ENCODE data around the gene TCP11. TPM values are rescaled to one million over a fixed set of nuclear protein-coding genes. Genes with fewer than 3 reads are reported as not detected.

Gene TCP11
- total and polyA plus RNA-seq, 4 donors: 0.05 to 0.19 TPM; not detected in 2

- no peaks in the 10 kb centered on the region for H3K27me3 ChIP-seq (ENCODE audit: control insufficient read depth in 4 of 4, insufficient read depth in 4 of 4, low read length in 3 of 4)
- H3K27ac ChIP-seq (ENCODE audit: low read depth in 1 of 2, low read length in 2 of 2): no peak overlapping the region
- H3K9ac ChIP-seq (ENCODE audit: low read depth in 1 of 2, low read length in 2 of 2): no peak overlapping the region
- H3K9me3 ChIP-seq (ENCODE audit: control insufficient read depth in 4 of 4, low read length in 3 of 4): no peaks in the 10 kb centered on the region
- no peak for DNase-seq (ENCODE audit: low spot score)
- 94% methylated on average over 10 of the region's 10 CpGs for WGBS
- no peak for TF ChIP-seq GABPA (IDR thresholded peaks at IDR 0.05 in 1 of 2, conservative IDR thresholded peaks at IDR 0.05 in 1 of 2)
- no peak for TF ChIP-seq ZBTB33 (IDR thresholded peaks at IDR 0.05)
- TF ChIP-seq HNF4A (conservative IDR thresholded peaks at IDR 0.05): no peak
- TF ChIP-seq HNF4G (IDR thresholded peaks at IDR 0.05): no peak
- TF ChIP-seq, protein P1, sequence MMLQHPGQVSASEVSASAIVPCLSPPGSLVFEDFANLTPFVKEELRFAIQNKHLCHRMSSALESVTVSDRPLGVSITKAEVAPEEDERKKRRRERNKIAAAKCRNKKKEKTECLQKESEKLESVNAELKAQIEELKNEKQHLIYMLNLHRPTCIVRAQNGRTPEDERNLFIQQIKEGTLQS (IDR thresholded peaks at IDR 0.05): no peak
- TF ChIP-seq, protein P2, sequence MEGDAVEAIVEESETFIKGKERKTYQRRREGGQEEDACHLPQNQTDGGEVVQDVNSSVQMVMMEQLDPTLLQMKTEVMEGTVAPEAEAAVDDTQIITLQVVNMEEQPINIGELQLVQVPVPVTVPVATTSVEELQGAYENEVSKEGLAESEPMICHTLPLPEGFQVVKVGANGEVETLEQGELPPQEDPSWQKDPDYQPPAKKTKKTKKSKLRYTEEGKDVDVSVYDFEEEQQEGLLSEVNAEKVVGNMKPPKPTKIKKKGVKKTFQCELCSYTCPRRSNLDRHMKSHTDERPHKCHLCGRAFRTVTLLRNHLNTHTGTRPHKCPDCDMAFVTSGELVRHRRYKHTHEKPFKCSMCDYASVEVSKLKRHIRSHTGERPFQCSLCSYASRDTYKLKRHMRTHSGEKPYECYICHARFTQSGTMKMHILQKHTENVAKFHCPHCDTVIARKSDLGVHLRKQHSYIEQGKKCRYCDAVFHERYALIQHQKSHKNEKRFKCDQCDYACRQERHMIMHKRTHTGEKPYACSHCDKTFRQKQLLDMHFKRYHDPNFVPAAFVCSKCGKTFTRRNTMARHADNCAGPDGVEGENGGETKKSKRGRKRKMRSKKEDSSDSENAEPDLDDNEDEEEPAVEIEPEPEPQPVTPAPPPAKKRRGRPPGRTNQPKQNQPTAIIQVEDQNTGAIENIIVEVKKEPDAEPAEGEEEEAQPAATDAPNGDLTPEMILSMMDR (IDR thresholded peaks at IDR 0.05; ENCODE audit: low read depth, low read length, missing input control): no peak
- no peak for TF ChIP-seq FOXA1 (IDR thresholded peaks at IDR 0.05)
- no peak for TF ChIP-seq RAD21 (IDR thresholded peaks at IDR 0.05)
- TF ChIP-seq, protein P3, sequence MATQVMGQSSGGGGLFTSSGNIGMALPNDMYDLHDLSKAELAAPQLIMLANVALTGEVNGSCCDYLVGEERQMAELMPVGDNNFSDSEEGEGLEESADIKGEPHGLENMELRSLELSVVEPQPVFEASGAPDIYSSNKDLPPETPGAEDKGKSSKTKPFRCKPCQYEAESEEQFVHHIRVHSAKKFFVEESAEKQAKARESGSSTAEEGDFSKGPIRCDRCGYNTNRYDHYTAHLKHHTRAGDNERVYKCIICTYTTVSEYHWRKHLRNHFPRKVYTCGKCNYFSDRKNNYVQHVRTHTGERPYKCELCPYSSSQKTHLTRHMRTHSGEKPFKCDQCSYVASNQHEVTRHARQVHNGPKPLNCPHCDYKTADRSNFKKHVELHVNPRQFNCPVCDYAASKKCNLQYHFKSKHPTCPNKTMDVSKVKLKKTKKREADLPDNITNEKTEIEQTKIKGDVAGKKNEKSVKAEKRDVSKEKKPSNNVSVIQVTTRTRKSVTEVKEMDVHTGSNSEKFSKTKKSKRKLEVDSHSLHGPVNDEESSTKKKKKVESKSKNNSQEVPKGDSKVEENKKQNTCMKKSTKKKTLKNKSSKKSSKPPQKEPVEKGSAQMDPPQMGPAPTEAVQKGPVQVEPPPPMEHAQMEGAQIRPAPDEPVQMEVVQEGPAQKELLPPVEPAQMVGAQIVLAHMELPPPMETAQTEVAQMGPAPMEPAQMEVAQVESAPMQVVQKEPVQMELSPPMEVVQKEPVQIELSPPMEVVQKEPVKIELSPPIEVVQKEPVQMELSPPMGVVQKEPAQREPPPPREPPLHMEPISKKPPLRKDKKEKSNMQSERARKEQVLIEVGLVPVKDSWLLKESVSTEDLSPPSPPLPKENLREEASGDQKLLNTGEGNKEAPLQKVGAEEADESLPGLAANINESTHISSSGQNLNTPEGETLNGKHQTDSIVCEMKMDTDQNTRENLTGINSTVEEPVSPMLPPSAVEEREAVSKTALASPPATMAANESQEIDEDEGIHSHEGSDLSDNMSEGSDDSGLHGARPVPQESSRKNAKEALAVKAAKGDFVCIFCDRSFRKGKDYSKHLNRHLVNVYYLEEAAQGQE (IDR thresholded peaks at IDR 0.05): no peak
- no peak for TF ChIP-seq FOXA2 (IDR thresholded peaks at IDR 0.05)
- TF ChIP-seq SP1 (IDR thresholded peaks at IDR 0.05): no peak
- TF ChIP-seq YY1 (IDR thresholded peaks at IDR 0.05): no peak
- no peak for TF ChIP-seq NR2F2 (IDR thresholded peaks at IDR 0.05)
- no peak for TF ChIP-seq JUND (IDR thresholded peaks at IDR 0.05)
- H3K36me3 ChIP-seq (ENCODE audit: control insufficient read depth in 4 of 4, insufficient read depth in 3 of 4, low read depth in 1 of 4, low read length in 3 of 4): peaks cover 0 to 29% (median 3%) of the 10 kb centered on the region in 4 donors
- no peaks in the 10 kb centered on the region for H3K4me1 ChIP-seq (ENCODE audit: control insufficient read depth in 4 of 4, insufficient read depth in 4 of 4, low read length in 3 of 4)
- no peak overlapping the region for H3K4me3 ChIP-seq (ENCODE audit: low read depth in 1 of 3, low read length in 3 of 3)
Measured at GRCh38 chr6:35073211-35073610, 67.9 kb downstream of the TCP11 start.

GRCh38 chr6:35072698-35073055, 68.5 kb downstream of the TCP11 start:
- DNase-seq (ENCODE audit: low spot score): no peak
- Histone ChIP-seq H3K4me3 (ENCODE audit: low read depth in 1 of 3, low read length in 3 of 3) (no peak overlapping the region), H3K9ac (ENCODE audit: low read depth in 1 of 2, low read length in 2 of 2) (no peak overlapping the region), H3K36me3 (ENCODE audit: control insufficient read depth in 4 of 4, insufficient read depth in 3 of 4, low read depth in 1 of 4, low read length in 3 of 4) (peaks cover 0 to 29% (median 2%) of the 10 kb centered on the region in 4 donors), H3K4me1 (ENCODE audit: control insufficient read depth in 4 of 4, insufficient read depth in 4 of 4, low read length in 3 of 4) (no peaks in the 10 kb centered on the region), H3K9me3 (ENCODE audit: control insufficient read depth in 4 of 4, low read length in 3 of 4) (no peaks in the 10 kb centered on the region), H3K27me3 (ENCODE audit: control insufficient read depth in 4 of 4, insufficient read depth in 4 of 4, low read length in 3 of 4) (no peaks in the 10 kb centered on the region), H3K27ac (ENCODE audit: low read depth in 1 of 2, low read length in 2 of 2) (no peak overlapping the region)
- no peak for TF ChIP-seq MAX (IDR thresholded peaks at IDR 0.05)
- no peak for TF ChIP-seq SP1 (IDR thresholded peaks at IDR 0.05)
- TF ChIP-seq, protein P2 (IDR thresholded peaks at IDR 0.05; ENCODE audit: low read depth, low read length, missing input control): no peak
- TF ChIP-seq HNF4A (conservative IDR thresholded peaks at IDR 0.05): no peak
- TF ChIP-seq, protein P3 (IDR thresholded peaks at IDR 0.05): no peak
- TF ChIP-seq EGR1 (IDR thresholded peaks at IDR 0.05; ENCODE audit: low read depth in 2 of 2): no peak
- no peak for TF ChIP-seq YY1 (IDR thresholded peaks at IDR 0.05)
- no peak for TF ChIP-seq JUND (IDR thresholded peaks at IDR 0.05)
- no peak for TF ChIP-seq TAF1 (conservative IDR thresholded peaks at IDR 0.05)
- TF ChIP-seq, protein P1 (IDR thresholded peaks at IDR 0.05): no peak
- TF ChIP-seq RXRA (IDR thresholded peaks at IDR 0.05): no peak
- TF ChIP-seq HNF4G (IDR thresholded peaks at IDR 0.05): no peak
- WGBS: 93% methylated on average over 9 of the region's 9 CpGs
